ENCODE measurements around the gene TERB2. TPM values are rescaled to one million over a fixed set of nuclear protein-coding genes. Genes with fewer than 3 reads are reported as not detected.
"Not testable (repeated sequence)": the region's sequence is repeated elsewhere in the genome, so short reads cannot be mapped to it uniquely, and the experiment has no call there.

The TERB2 gene
- total and polyA plus RNA-seq, 2 donors (not counting 3 experiments of a cell fraction or from before 2014, with no cell fraction given) = not detected

DNA sequence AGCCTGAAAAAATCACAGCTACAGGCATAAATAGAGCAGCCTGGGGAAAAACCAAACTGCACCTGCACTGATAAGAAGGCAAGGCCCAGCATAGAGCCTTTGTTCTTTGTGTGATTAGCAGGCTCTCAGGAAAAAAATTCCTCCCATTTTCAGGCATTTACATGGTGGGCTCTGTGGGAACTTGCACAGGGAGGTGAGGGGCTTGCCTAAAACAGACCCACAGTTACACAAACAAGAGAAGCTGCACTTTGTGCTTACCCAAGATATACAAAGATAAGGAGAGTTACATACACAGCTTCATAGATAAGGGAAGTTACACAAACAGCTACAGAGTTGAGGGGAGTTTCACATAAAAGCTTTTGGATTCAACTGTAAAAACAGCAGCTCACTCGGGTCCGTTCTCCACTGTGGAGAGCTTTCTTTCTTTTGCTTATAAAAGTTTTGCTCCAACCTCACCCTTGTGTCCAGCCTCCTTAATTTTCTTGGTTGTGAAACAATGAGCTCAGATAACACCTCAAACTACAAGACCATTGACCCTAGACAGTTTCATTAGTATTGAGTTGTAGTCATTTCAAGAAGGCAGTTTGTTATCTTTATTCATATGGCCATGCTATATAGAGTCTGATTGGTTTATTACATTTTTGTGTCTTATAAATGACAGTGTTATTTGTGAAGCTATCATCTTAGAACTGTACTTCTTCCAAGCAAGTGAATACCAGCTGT, 23.3 kb downstream of the TERB2 start:
- H2AFZ ChIP-seq (ENCODE audit: low read depth, low read length) = not testable (repeated sequence)

GRCh38 chr15:44984144-44984543, 27.7 kb downstream of the TERB2 start:
- FAIRE-seq; dilution Hi-C loops (cut with MboI; ENCODE audit: extremely low pct_ligation_motif_present, low sequenced_read_pairs): not testable (repeated sequence)

More for the DNA sequence above, 23.3 kb downstream of the TERB2 start:
- intact Hi-C loops (cut with micrococcal nuclease); H3K9me3 ChIP-seq (replicated peaks; ENCODE audit: control insufficient read depth, insufficient read depth, low read length); DNase-seq (ENCODE audit: low read depth, low spot score); H3K9ac ChIP-seq (replicated peaks; ENCODE audit: extremely low read depth, insufficient read depth, low read length); POLR2A ChIA-PET; H3K27ac ChIP-seq (ENCODE audit: insufficient read depth, low read depth, low read length); H4K20me1 ChIP-seq (replicated peaks; ENCODE audit: control insufficient read depth, extremely low read depth, insufficient read depth, low read length); H3K79me2 ChIP-seq (ENCODE audit: control insufficient read depth, insufficient read depth, low read length); H3K4me2 ChIP-seq (ENCODE audit: insufficient read depth, low read length); H3K9me1 ChIP-seq (replicated peaks; ENCODE audit: control insufficient read depth, extremely low read depth, insufficient read depth, low read length); FAIRE-seq; H3K27me3 ChIP-seq (ENCODE audit: control insufficient read depth in 2 of 2, insufficient read depth in 2 of 2, low read length in 2 of 2); H3K4me1 ChIP-seq (ENCODE audit: control insufficient read depth, extremely low read depth, insufficient read depth, low read length); H3K4me3 ChIP-seq (replicated peaks in 1 of 3; ENCODE audit: insufficient read depth in 1 of 3, low read depth in 1 of 3, low read length in 3 of 3); BruUV-seq (replicated peaks); dilution Hi-C loops (cut with MboI; ENCODE audit: extremely low pct_ligation_motif_present, low sequenced_read_pairs); H3K36me3 ChIP-seq (ENCODE audit: control insufficient read depth in 2 of 2, extremely low read depth in 1 of 2, insufficient read depth in 2 of 2, low read length in 2 of 2): not testable (repeated sequence)
- CTCF ChIA-PET = interaction anchor here (0.8 kb wide), 1 partner anchor 57 kb away, joined by 3 read pairs; no protein-coding TSS in a partner anchor

GRCh38 chr15:44986346-44987055, 30.0 kb downstream of the TERB2 start:
- FAIRE-seq; H3K9me3 ChIP-seq (replicated peaks; ENCODE audit: control insufficient read depth, insufficient read depth, low read length); BruUV-seq (replicated peaks); DNase-seq (ENCODE audit: low read depth, low spot score); H3K36me3 ChIP-seq (ENCODE audit: control insufficient read depth in 2 of 2, extremely low read depth in 1 of 2, insufficient read depth in 2 of 2, low read length in 2 of 2); H3K4me1 ChIP-seq (ENCODE audit: control insufficient read depth, extremely low read depth, insufficient read depth, low read length); H4K20me1 ChIP-seq (replicated peaks; ENCODE audit: control insufficient read depth, extremely low read depth, insufficient read depth, low read length); POLR2A ChIA-PET; H3K9me1 ChIP-seq (replicated peaks; ENCODE audit: control insufficient read depth, extremely low read depth, insufficient read depth, low read length); dilution Hi-C loops (cut with MboI; ENCODE audit: extremely low pct_ligation_motif_present, low sequenced_read_pairs); H2AFZ ChIP-seq (ENCODE audit: low read depth, low read length); H3K4me2 ChIP-seq (ENCODE audit: insufficient read depth, low read length); H3K27me3 ChIP-seq (ENCODE audit: control insufficient read depth in 2 of 2, insufficient read depth in 2 of 2, low read length in 2 of 2); intact Hi-C loops (cut with micrococcal nuclease); H3K27ac ChIP-seq (ENCODE audit: insufficient read depth, low read depth, low read length); H3K79me2 ChIP-seq (ENCODE audit: control insufficient read depth, insufficient read depth, low read length); H3K4me3 ChIP-seq (replicated peaks in 1 of 3; ENCODE audit: insufficient read depth in 1 of 3, low read depth in 1 of 3, low read length in 3 of 3); H3K9ac ChIP-seq (replicated peaks; ENCODE audit: extremely low read depth, insufficient read depth, low read length): not testable (repeated sequence)
- CTCF ChIA-PET = interaction anchor here (0.8 to 1.0 kb wide), 2 partner anchors 9 to 248 kb away, joined by 3 read pairs; no protein-coding TSS in a partner anchor

More at GRCh38 chr15:44984144-44984543, 27.7 kb downstream of the TERB2 start:
- H3K4me1 ChIP-seq (ENCODE audit: control insufficient read depth, extremely low read depth, insufficient read depth, low read length); H3K36me3 ChIP-seq (ENCODE audit: control insufficient read depth in 2 of 2, extremely low read depth in 1 of 2, insufficient read depth in 2 of 2, low read length in 2 of 2); H3K9me3 ChIP-seq (replicated peaks; ENCODE audit: control insufficient read depth, insufficient read depth, low read length); H3K4me2 ChIP-seq (ENCODE audit: insufficient read depth, low read length); CTCF ChIA-PET; H3K9me1 ChIP-seq (replicated peaks; ENCODE audit: control insufficient read depth, extremely low read depth, insufficient read depth, low read length); H3K9ac ChIP-seq (replicated peaks; ENCODE audit: extremely low read depth, insufficient read depth, low read length); POLR2A ChIA-PET; BruUV-seq (replicated peaks); H3K4me3 ChIP-seq (replicated peaks in 1 of 3; ENCODE audit: insufficient read depth in 1 of 3, low read depth in 1 of 3, low read length in 3 of 3); H3K27ac ChIP-seq (ENCODE audit: insufficient read depth, low read depth, low read length); intact Hi-C loops (cut with micrococcal nuclease); H3K79me2 ChIP-seq (ENCODE audit: control insufficient read depth, insufficient read depth, low read length); H4K20me1 ChIP-seq (replicated peaks; ENCODE audit: control insufficient read depth, extremely low read depth, insufficient read depth, low read length); H3K27me3 ChIP-seq (ENCODE audit: control insufficient read depth in 2 of 2, insufficient read depth in 2 of 2, low read length in 2 of 2); H2AFZ ChIP-seq (ENCODE audit: low read depth, low read length): not testable (repeated sequence)
- peak; percentile 6 for DNase-seq (ENCODE audit: low read depth, low spot score)

DNA sequence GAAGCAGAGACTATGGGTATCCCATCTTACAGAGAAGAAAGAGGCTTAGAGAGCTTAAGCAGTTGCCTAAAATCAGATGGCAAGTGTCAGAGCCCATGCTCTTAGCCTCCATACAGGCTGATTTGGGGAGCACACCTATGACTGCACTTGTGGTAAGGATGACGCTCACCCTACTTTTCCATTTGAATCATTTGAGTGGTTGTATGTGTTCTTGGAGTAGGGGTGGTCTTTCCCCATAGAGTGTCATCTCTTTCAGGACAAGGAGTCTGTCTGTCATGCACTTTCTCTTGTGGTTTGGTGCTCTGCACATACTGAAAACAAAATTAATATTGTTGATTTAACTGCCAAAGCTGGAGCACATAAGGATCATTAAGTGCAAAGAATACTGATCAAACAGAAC, 31.2 kb downstream of the TERB2 start:
- BruUV-seq (replicated peaks); H4K20me1 ChIP-seq (replicated peaks; ENCODE audit: control insufficient read depth, extremely low read depth, insufficient read depth, low read length); intact Hi-C loops (cut with micrococcal nuclease); CTCF ChIA-PET; POLR2A ChIA-PET; DNase-seq (ENCODE audit: low read depth, low spot score); H3K4me1 ChIP-seq (ENCODE audit: control insufficient read depth, extremely low read depth, insufficient read depth, low read length); H3K4me2 ChIP-seq (ENCODE audit: insufficient read depth, low read length); H3K27ac ChIP-seq (ENCODE audit: insufficient read depth, low read depth, low read length); dilution Hi-C loops (cut with MboI; ENCODE audit: extremely low pct_ligation_motif_present, low sequenced_read_pairs); H2AFZ ChIP-seq (ENCODE audit: low read depth, low read length); H3K4me3 ChIP-seq (replicated peaks in 1 of 3; ENCODE audit: insufficient read depth in 1 of 3, low read depth in 1 of 3, low read length in 3 of 3); H3K9me3 ChIP-seq (replicated peaks; ENCODE audit: control insufficient read depth, insufficient read depth, low read length); H3K36me3 ChIP-seq (ENCODE audit: control insufficient read depth in 2 of 2, extremely low read depth in 1 of 2, insufficient read depth in 2 of 2, low read length in 2 of 2); H3K27me3 ChIP-seq (ENCODE audit: control insufficient read depth in 2 of 2, insufficient read depth in 2 of 2, low read length in 2 of 2); H3K79me2 ChIP-seq (ENCODE audit: control insufficient read depth, insufficient read depth, low read length); FAIRE-seq; H3K9me1 ChIP-seq (replicated peaks; ENCODE audit: control insufficient read depth, extremely low read depth, insufficient read depth, low read length); H3K9ac ChIP-seq (replicated peaks; ENCODE audit: extremely low read depth, insufficient read depth, low read length): not testable (repeated sequence)
